Mesothelial cell of epicardium (in vitro differentiated cells): ENCODE measurements around the gene PAXX. TPM values are rescaled to one million over a fixed set of nuclear protein-coding genes. Genes with fewer than 3 reads are reported as not detected.

Source experiments
- DNase-seq, 2 experiments: peaks; one replicate each; pipeline ENCODE4 v3.0.0; 2021; ENCODE audit warnings: low spot score in 2 of 2; ENCODE audit not compliant: unreplicated experiment in 2 of 2
- H3K27ac Mint-ChIP-seq: 2 replicates; pipeline ENCODE4 v1.8.0; 2021; ENCODE audit warnings: mixed read lengths
- H3K27me3 Mint-ChIP-seq: 2 replicates; pipeline ENCODE4 v1.8.0; 2021; ENCODE audit warnings: low read depth, mixed read lengths
- H3K36me3 Mint-ChIP-seq: 2 replicates; pipeline ENCODE4 v1.8.0; 2021; ENCODE audit warnings: mixed read lengths
- H3K4me1 Mint-ChIP-seq: 2 replicates; pipeline ENCODE4 v1.8.0; 2021; ENCODE audit warnings: mixed read lengths
- H3K4me3 Mint-ChIP-seq: 2 replicates; pipeline ENCODE4 v1.8.0; 2021; ENCODE audit warnings: mild to moderate bottlenecking, moderate library complexity, mixed read lengths
- H3K9me3 Mint-ChIP-seq: 2 replicates; pipeline ENCODE4 v1.8.0; 2021; ENCODE audit warnings: mixed read lengths
- total RNA-seq: library from RNA; stranded (reverse); gene quantifications from 3 replicates; pipeline ENCODE4 v1.2.1, GENCODE V29; 2021
- TF ChIP-seq, protein P1 (sequence below): fragments of 200-600 bp; sonication (generic); IDR thresholded peaks from one replicate; pipeline ENCODE4 v1.5.0; 2021; ENCODE audit warnings: antibody characterized with exemption; ENCODE audit not compliant: unreplicated experiment

Gene PAXX
- total RNA-seq, 1 donor from 2014 or later = 53.1 TPM

DNA sequence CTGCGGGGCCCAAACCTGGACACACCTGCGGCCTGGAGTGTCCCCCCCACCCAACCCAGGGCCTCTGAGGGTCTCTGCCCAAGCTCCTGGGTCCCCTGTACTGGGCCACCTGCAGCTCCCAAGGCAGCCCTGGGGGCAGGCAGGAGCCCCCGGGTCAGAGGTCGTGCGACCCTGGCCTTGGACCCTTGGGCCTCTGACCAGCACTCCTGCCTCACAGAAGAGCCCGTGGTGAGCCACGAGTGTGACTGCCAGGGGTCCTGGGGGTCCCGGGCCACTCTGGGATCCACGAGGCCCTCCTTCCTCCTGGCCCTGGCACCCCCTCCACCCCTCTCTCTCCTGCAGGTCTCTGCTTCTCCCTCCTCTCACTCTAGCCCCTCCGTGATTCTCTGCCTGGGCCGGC, 19.9 kb upstream of the PAXX start:
- Mint-ChIP-seq H3K4me3 (no peak overlapping the region), H3K27me3 (peaks cover 8% of the 10 kb centered on the region), H3K36me3 (no peaks in the 10 kb centered on the region), H3K27ac (no peak overlapping the region), H3K4me1 (peaks cover 3% of the 10 kb centered on the region), H3K9me3 (no peaks in the 10 kb centered on the region)
- DNase-seq = no peak
- TF ChIP-seq, protein P1, sequence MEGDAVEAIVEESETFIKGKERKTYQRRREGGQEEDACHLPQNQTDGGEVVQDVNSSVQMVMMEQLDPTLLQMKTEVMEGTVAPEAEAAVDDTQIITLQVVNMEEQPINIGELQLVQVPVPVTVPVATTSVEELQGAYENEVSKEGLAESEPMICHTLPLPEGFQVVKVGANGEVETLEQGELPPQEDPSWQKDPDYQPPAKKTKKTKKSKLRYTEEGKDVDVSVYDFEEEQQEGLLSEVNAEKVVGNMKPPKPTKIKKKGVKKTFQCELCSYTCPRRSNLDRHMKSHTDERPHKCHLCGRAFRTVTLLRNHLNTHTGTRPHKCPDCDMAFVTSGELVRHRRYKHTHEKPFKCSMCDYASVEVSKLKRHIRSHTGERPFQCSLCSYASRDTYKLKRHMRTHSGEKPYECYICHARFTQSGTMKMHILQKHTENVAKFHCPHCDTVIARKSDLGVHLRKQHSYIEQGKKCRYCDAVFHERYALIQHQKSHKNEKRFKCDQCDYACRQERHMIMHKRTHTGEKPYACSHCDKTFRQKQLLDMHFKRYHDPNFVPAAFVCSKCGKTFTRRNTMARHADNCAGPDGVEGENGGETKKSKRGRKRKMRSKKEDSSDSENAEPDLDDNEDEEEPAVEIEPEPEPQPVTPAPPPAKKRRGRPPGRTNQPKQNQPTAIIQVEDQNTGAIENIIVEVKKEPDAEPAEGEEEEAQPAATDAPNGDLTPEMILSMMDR = no peak

DNA sequence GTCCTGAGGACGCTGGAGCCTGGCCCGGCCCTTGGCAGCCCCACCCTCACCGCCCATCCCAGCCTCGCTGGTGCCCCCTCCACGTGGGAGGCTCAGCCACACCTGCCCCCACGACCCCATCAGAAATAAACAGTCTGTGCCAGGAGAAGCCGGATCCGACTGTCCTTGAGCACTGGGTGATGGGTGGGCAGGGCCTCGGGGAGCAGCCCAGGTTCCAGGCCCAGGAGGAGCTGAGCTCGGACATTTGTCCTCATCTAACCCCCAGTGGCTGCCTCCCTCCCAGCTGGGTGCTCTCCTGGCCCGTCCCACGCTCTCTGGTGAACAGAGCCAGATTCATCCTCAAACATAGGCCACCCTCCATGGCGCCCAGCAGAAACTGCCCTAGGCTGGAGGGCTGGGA, 19.5 kb upstream of the PAXX start:
- peaks cover 5% of the 10 kb centered on the region for H3K4me1 Mint-ChIP-seq
- H3K36me3 Mint-ChIP-seq = no peaks in the 10 kb centered on the region
- DNase-seq = no peak
- no peak overlapping the region for H3K4me3 Mint-ChIP-seq
- H3K27ac Mint-ChIP-seq = no peak overlapping the region
- TF ChIP-seq, protein P1 = no peak
- H3K9me3 Mint-ChIP-seq = no peaks in the 10 kb centered on the region
- peaks cover 10% of the 10 kb centered on the region for H3K27me3 Mint-ChIP-seq

DNA sequence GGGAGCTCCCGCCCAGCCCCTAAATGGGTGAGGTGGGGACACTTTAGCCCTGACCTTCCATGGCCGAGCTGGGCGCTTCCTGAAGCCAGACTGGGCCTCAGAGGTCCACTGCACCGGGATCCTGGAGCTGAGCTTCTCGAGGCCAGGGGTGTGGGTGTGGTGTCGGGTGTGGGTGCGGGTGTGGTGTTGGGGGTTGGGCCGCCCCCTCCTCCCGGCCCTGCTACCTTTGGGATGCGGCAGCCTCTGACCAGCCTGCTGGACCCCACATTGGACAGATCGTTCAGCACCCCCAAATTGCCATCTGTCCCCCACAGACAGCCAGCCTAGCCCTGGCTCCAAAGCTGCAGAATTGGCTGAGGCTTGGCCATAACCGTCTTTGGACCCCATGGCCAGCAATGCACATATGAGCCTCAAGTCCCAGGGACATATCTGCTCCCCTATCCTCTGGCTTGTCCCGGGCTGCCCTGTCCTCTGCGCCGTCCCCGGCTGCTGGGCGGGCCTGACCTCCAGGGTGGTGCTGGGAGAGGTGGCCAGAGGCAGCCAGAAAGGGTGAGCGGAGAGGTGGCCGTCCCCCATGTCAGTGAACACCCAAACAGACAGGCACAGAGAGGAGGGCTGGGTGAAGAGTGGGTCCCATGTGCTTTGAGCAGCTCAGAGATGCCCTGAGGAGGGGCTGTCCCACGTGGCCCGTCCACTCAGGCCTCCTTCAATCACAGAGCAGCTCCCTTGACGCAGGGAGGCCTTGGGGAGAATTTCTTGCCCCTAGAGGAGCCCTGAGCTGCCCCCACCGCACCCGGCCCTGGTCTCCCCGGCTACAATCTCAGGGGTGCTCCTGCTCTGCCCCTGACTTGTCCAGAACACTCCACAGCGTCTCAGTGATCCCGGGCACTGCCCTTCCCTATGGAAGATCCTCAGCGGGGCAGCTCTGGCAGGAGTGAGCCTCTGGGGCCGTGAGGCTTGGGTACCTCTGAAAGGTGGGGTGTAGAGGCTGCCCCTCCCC, 18.3 kb upstream of the PAXX start:
- peaks cover 10% of the 10 kb centered on the region for H3K27me3 Mint-ChIP-seq
- DNase-seq = no peak
- TF ChIP-seq, protein P1 = no peak
- H3K9me3 Mint-ChIP-seq = no peaks in the 10 kb centered on the region
- no peak overlapping the region for H3K4me3 Mint-ChIP-seq
- H3K4me1 Mint-ChIP-seq = peaks cover 5% of the 10 kb centered on the region
- H3K36me3 Mint-ChIP-seq = no peaks in the 10 kb centered on the region
- H3K27ac Mint-ChIP-seq = no peak overlapping the region

DNA sequence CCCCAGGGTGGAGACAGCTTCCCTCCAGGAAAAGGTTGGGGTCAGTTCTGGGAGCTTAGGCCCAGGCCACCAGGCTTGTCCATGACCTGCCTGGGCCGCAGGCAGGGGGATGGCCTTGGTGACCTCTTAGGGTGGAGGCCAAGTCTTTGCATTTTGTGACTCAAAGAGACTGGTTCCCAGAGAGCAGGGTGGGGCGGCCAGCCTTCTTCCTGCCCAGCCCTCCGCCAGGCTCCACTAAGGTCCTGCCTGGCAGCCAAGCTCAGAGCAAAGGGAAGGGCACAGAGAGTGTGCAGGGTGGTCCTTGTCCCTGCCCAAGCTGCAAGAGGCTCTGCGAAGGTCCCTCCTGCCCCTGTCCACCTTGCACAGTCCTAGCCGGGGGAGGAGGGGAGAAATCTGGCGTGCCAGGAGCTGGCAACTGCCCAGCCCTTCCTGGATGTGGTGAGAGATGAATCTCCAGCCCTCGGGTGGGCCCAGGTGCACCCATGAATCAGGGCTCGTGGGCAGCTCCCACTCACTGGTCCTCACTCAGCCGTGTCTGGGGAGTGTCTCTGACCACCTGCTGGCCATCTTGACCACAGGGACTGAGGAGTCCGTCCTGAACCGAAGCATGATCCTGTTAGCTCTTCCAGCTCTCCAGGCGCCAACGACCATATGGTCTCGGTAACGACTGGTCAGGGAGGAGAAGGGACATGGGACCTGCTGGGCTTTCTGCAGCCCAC, 17.2 kb upstream of the PAXX start:
- no peak overlapping the region for H3K27ac Mint-ChIP-seq
- no peak for DNase-seq
- H3K4me3 Mint-ChIP-seq = no peak overlapping the region
- peaks cover 4% of the 10 kb centered on the region for H3K4me1 Mint-ChIP-seq
- TF ChIP-seq, protein P1 = no peak
- peaks cover 10% of the 10 kb centered on the region for H3K27me3 Mint-ChIP-seq
- H3K9me3 Mint-ChIP-seq = no peaks in the 10 kb centered on the region
- no peaks in the 10 kb centered on the region for H3K36me3 Mint-ChIP-seq

DNA sequence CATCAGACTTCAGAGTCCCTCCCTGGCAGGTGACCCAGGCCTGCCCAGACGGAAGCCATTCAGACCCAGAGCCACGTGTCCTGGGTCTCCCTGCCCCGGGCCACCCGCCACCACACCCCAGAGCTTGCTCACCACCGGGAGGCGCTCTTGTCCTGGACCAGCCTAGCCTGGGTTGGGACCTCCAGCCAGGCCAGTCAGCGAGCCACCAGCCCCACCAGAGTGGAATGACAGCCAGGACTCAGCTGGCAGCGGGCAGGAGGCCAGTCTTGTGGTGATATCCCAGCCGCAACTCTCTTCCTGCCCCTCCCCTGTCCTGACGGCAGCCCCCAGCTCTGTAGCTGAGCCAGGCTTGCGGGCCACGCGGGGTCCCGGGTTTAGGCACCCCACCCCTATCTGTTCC, 16.6 kb upstream of the PAXX start:
- DNase-seq = no peak
- Mint-ChIP-seq H3K4me3 (no peak overlapping the region), H3K4me1 (peaks cover 2% of the 10 kb centered on the region), H3K27me3 (peaks cover 10% of the 10 kb centered on the region), H3K9me3 (no peaks in the 10 kb centered on the region), H3K36me3 (no peaks in the 10 kb centered on the region), H3K27ac (no peak overlapping the region)
- TF ChIP-seq, protein P1 = no peak
